HepG2 (cell line): ENCODE results near the gene CNTD1. TPM values are rescaled to one million over a fixed set of nuclear protein-coding genes. Genes with fewer than 3 reads are reported as not detected.

Experiments
- ATF7-NPFF ChIP-seq: sonication (generic); formaldehyde crosslinking; IDR thresholded peaks from 2 replicates; pipeline ENCODE4 v1.8.1; 2023; ENCODE audit warnings: mild to moderate bottlenecking, low read depth, missing genetic modification reagents, moderate library complexity
- CC2D1A ChIP-seq: sonication (generic); formaldehyde crosslinking; IDR thresholded peaks from 2 replicates; pipeline ENCODE4 v1.8.1; 2023; ENCODE audit warnings: mild to moderate bottlenecking, missing genetic modification reagents
- CHD4 ChIP-seq: fragments of 200-600 bp; sonication (generic); IDR thresholded peaks from 2 replicates; pipeline ENCODE4 v1.7.0; 2017; ENCODE audit warnings: mild to moderate bottlenecking, low read length, borderline replicate concordance
- HMGA1 ChIP-seq: sonication (generic); formaldehyde crosslinking; conservative IDR thresholded peaks from 2 replicates; pipeline ENCODE4 v1.4.0; 2020; ENCODE audit warnings: missing genetic modification reagents
- HNF4A ChIP-seq: sonication (generic); formaldehyde crosslinking; IDR thresholded peaks from 2 replicates; pipeline ENCODE4 v1.4.0; 2020; ENCODE audit warnings: missing genetic modification reagents
- JUNB ChIP-seq: sonication (generic); formaldehyde crosslinking; IDR thresholded peaks from 2 replicates; pipeline ENCODE4 v1.8.0; 2022; ENCODE audit warnings: missing genetic modification reagents, mild to moderate bottlenecking, borderline replicate concordance
- MIER2 ChIP-seq: IDR thresholded peaks from 2 replicates; pipeline ENCODE4 v1.6.1; 2016; ENCODE audit warnings: missing biosample characterization, missing genetic modification reagents
- MTF1 ChIP-seq: sonication (generic); formaldehyde crosslinking; IDR thresholded peaks from 2 replicates; pipeline ENCODE4 v1.5.0; 2020; ENCODE audit warnings: missing genetic modification reagents
- PTBP1 ChIP-seq: fragments of 200-400 bp; formaldehyde crosslinking; IDR thresholded peaks from 2 replicates; pipeline ENCODE4 v1.6.1; 2018; ENCODE audit warnings: low read length, low read depth; ENCODE audit not compliant: poor library complexity, severe bottlenecking
- RAD51 ChIP-seq: fragments of 450-650 bp; IDR thresholded peaks from 2 replicates; pipeline ENCODE4 v1.6.1; 2016; ENCODE audit warnings: borderline replicate concordance
- RBAK ChIP-seq: sonication (generic); formaldehyde crosslinking; IDR thresholded peaks from 2 replicates; pipeline ENCODE4 v1.5.1; 2020; ENCODE audit warnings: mild to moderate bottlenecking, missing genetic modification reagents
- RXRB ChIP-seq: IDR thresholded peaks from 2 replicates; pipeline ENCODE4 v1.6.1; 2016; ENCODE audit warnings: borderline replicate concordance, missing genetic modification reagents, missing compliant biosample characterization
- SMARCC2 ChIP-seq: fragments of 450-650 bp; IDR thresholded peaks from 2 replicates; pipeline ENCODE4 v1.6.1; 2017; ENCODE audit warnings: antibody characterized with exemption, mild to moderate bottlenecking
- SRSF9 ChIP-seq: fragments of 200-400 bp; formaldehyde crosslinking; IDR thresholded peaks from 2 replicates; pipeline ENCODE4 v1.6.1; 2018; ENCODE audit warnings: borderline replicate concordance, mild to moderate bottlenecking, low read depth, low read length; ENCODE audit not compliant: insufficient read depth, poor library complexity, severe bottlenecking
- ZNF121 ChIP-seq: sonication (generic); formaldehyde crosslinking; IDR thresholded peaks from 2 replicates; pipeline ENCODE4 v1.5.0; 2020; ENCODE audit warnings: mild to moderate bottlenecking, missing genetic modification reagents
- ZNF225 ChIP-seq: sonication (generic); formaldehyde crosslinking; IDR thresholded peaks from 2 replicates; pipeline ENCODE4 v1.4.0; 2020; ENCODE audit warnings: mild to moderate bottlenecking, missing genetic modification reagents
- ZNF264 ChIP-seq: sonication (generic); formaldehyde crosslinking; IDR thresholded peaks from 2 replicates; pipeline ENCODE4 v1.4.0; 2020; ENCODE audit warnings: missing genetic modification reagents
- ZNF549 ChIP-seq: sonication (generic); formaldehyde crosslinking; IDR thresholded peaks from 2 replicates; pipeline ENCODE4 v1.5.0; 2020; ENCODE audit warnings: missing genetic modification reagents
- ZNF605 ChIP-seq: sonication (generic); formaldehyde crosslinking; IDR thresholded peaks from 2 replicates; pipeline ENCODE4 v1.8.0; 2022; ENCODE audit warnings: mild to moderate bottlenecking, missing genetic modification reagents
- ZSCAN29 ChIP-seq: sonication (generic); formaldehyde crosslinking; conservative IDR thresholded peaks from 2 replicates; pipeline ENCODE4 v1.4.0; 2020; ENCODE audit warnings: mild to moderate bottlenecking, missing genetic modification reagents
- ZSCAN9 ChIP-seq: IDR thresholded peaks from 2 replicates; pipeline ENCODE4 v1.6.1; 2016; ENCODE audit warnings: borderline replicate concordance
- polyA plus RNA-seq, 8 experiments: library from polyadenylated mRNA; depleted of rRNA in 3 of 8; stranded (reverse) in 7 of 8; unstranded in 1 of 8; fragments of >200 nt; fragmentation: Illumina TruSeq in 4 of 8; extraction: Trizol in 4 of 8; gene quantifications; 2 replicates each; pipeline versions ENCODE4 v1.2.1 to v1.2.3, GENCODE V29; 2011 to 2016; ENCODE audit warnings: low read depth in 4 of 8, missing spikeins in 1 of 8, mixed read lengths in 1 of 8; ENCODE audit not compliant: insufficient read depth in 1 of 8
- total RNA-seq, 5 experiments: library from RNA; depleted of rRNA; stranded (reverse); fragments of >200 nt; fragmentation: Illumina TruSeq; extraction: Trizol; gene quantifications; 2 replicates each; pipeline ENCODE4 v1.2.3, GENCODE V29; 2016; ENCODE audit warnings: low read depth in 1 of 5
- TF ChIP-seq, protein P1 (sequence below): sonication (generic); formaldehyde crosslinking; IDR thresholded peaks from 2 replicates; pipeline ENCODE4 v1.8.0; 2022; ENCODE audit warnings: missing genetic modification reagents, mild to moderate bottlenecking, moderate library complexity, borderline replicate concordance
- TF ChIP-seq, protein P2 (sequence below): sonication (generic); formaldehyde crosslinking; IDR thresholded peaks from 2 replicates; pipeline ENCODE4 v1.5.0; 2020; ENCODE audit warnings: missing genetic modification reagents
- TF ChIP-seq, protein P3 (sequence below): sonication (generic); formaldehyde crosslinking; IDR thresholded peaks from 2 replicates; pipeline ENCODE4 v1.5.1; 2020; ENCODE audit warnings: missing genetic modification reagents, mild to moderate bottlenecking, borderline replicate concordance

Gene CNTD1
- total and polyA plus RNA-seq, 2 of the 13 experiments (the other 11 are each of a cell fraction or from before 2014, with no cell fraction given): 0.11 to 0.15 TPM

DNA sequence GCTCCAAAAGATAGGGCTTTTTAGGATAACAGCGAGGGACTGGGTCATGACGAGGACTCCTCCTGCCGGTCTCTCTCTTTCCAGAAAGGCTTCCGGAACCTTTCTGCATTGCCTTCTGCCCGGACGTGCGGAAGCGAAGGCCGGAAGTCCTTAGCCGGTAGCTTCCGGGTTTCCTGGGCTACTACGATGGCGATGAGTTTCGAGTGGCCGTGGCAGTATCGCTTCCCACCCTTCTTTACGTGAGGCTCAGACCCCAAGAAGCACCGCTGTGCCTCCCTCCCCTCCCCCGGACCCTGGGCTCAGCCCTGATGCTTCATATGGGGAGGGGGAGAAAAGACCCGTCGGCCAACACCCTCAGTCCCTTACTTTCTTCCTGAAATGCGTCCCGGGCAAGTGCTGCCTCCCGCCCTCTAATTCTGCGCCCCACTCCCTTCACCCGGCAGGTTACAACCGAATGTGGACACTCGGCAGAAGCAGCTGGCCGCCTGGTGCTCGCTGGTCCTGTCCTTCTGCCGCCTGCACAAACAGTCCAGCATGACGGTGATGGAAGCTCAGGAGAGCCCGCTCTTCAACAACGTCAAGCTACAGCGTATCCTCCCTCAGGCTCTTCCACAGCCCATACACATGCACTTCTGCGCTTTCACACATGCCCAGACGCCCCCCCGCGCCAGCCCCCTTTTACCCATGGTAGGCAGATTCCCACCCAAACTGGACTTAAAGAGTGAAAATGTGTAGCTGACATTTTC lies 25.2 kb upstream of the CNTD1 start, which contains the start of gene VPS25 (continued):
- TF ChIP-seq JUNB (CRISPR knock-in tag) (no peak), SRSF9 (no peak), HMGA1 (CRISPR knock-in tag) (no peak), RAD51 (no peak), HNF4A (CRISPR knock-in tag) (peak; percentile 32; the same call in 1 of the 2 replicates), PTBP1 (no peak), ZSCAN9 (peak; percentile 98), SMARCC2 (no peak), RBAK (CRISPR knock-in tag) (0 out of 2 replicates have a peak, but pooled peaks have one; percentile 49), MIER2 (peak; percentile 77), ZNF264 (peak; percentile 84; the same call in 1 of the 2 replicates), CHD4 (no peak), MTF1 (0 out of 2 replicates have a peak, but pooled peaks have one; percentile 40), CC2D1A (CRISPR knock-in tag) (no peak), ATF7-NPFF (0 out of 2 replicates have a peak, but pooled peaks have one; percentile 61), ZNF549 (CRISPR knock-in tag) (no peak), ZNF605 (CRISPR knock-in tag) (peak; percentile 75), ZNF225 (CRISPR knock-in tag) (peak; percentile 91), RXRB (CRISPR knock-in tag) (peak; percentile 90), ZSCAN29 (CRISPR knock-in tag) (no peak), ZNF121 (CRISPR knock-in tag) (no peak)
- TF ChIP-seq, protein P1, sequence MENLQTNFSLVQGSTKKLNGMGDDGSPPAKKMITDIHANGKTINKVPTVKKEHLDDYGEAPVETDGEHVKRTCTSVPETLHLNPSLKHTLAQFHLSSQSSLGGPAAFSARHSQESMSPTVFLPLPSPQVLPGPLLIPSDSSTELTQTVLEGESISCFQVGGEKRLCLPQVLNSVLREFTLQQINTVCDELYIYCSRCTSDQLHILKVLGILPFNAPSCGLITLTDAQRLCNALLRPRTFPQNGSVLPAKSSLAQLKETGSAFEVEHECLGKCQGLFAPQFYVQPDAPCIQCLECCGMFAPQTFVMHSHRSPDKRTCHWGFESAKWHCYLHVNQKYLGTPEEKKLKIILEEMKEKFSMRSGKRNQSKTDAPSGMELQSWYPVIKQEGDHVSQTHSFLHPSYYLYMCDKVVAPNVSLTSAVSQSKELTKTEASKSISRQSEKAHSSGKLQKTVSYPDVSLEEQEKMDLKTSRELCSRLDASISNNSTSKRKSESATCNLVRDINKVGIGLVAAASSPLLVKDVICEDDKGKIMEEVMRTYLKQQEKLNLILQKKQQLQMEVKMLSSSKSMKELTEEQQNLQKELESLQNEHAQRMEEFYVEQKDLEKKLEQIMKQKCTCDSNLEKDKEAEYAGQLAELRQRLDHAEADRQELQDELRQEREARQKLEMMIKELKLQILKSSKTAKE (CRISPR knock-in tag): no peak
- TF ChIP-seq, protein P2, sequence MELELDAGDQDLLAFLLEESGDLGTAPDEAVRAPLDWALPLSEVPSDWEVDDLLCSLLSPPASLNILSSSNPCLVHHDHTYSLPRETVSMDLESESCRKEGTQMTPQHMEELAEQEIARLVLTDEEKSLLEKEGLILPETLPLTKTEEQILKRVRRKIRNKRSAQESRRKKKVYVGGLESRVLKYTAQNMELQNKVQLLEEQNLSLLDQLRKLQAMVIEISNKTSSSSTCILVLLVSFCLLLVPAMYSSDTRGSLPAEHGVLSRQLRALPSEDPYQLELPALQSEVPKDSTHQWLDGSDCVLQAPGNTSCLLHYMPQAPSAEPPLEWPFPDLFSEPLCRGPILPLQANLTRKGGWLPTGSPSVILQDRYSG (CRISPR knock-in tag): peak; percentile 91
- TF ChIP-seq, protein P3, sequence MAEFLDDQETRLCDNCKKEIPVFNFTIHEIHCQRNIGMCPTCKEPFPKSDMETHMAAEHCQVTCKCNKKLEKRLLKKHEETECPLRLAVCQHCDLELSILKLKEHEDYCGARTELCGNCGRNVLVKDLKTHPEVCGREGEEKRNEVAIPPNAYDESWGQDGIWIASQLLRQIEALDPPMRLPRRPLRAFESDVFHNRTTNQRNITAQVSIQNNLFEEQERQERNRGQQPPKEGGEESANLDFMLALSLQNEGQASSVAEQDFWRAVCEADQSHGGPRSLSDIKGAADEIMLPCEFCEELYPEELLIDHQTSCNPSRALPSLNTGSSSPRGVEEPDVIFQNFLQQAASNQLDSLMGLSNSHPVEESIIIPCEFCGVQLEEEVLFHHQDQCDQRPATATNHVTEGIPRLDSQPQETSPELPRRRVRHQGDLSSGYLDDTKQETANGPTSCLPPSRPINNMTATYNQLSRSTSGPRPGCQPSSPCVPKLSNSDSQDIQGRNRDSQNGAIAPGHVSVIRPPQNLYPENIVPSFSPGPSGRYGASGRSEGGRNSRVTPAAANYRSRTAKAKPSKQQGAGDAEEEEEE (CRISPR knock-in tag): no peak; the same call in 1 of the 2 replicates
